Left renal pelvis (tissue), 4 donors: ENCODE measurements around the gene COQ9. TPM values are rescaled to one million over a fixed set of nuclear protein-coding genes. Genes with fewer than 3 reads are reported as not detected.

Experiments
- DNase-seq, 4 donors: peaks; one replicate each; pipeline ENCODE4 v3.0.0-alpha.2; 2013; ENCODE audit warnings: low read depth in 4 of 4, low spot score in 3 of 4
- polyA plus RNA-seq, 4 donors: library from polyadenylated mRNA; unstranded; fragments of 120-200 nt; gene quantifications; one replicate each; pipeline ENCODE4 v1.2.1, GENCODE V29; 2013; ENCODE audit not compliant: insufficient read length in 4 of 4

COQ9 gene
- polyA plus RNA-seq, 4 donors, result 41.2 to 113 (median 89.9) TPM

GRCh38 chr16:57471852-57472664 is 24.8 kb downstream of the COQ9 start:
- DNase-seq, result no peak

GRCh38 chr16:57472665-57473060 is 25.4 kb downstream of the COQ9 start:
- no peak for DNase-seq

DNA sequence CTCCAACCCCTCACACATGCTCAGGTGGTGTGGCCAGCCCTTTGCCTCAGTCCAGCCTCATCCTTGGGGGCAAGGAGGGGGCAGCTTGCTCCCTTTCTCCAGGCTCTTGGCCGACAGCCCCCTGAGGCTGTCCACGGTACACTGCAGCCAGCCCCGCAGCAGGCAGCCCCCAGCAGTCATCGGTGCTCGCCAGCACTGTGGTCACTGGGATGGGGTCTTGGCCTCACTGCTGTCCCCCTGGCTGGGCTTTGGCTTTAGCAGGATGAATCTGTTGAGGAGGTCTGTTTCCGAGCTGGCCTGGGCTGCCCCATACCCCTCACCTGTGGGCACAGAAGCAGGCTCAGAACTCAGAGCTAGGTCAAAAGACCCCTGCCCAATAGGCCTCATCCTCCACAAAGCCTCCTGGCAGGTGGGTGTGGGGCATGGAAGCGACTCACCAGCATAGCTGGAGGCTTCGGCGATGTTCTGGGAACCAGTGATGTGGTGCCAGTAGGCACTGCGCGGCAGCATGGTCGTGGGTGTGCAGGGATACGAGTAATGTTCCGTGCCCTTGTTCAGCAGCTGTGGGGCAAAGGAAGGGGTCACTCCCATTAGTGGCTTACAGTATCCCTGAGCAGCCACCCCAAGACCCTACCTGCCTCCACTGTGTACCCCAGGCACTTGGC is 26.0 kb downstream of the COQ9 start:
- DNase-seq, result no peak

DNA sequence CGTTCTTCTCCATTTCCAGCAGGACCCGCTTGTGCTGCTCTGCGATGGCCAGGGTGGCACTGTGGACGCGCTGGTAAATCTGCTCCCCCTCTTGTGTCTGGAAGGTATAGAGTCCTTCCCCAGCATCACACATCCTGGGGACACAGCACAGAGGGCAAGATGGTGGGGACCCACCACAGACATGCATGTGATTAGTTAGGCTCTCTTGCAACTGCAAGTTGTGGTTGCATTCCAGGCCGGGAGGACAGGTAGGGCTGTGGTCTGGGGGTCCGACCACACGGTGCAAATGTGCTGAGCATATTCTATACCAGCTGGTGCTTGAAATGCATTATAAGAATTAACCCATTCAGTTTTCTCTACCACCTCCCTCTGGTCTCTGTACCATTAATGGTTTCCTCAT is 26.6 kb downstream of the COQ9 start:
- no peak for DNase-seq

DNA sequence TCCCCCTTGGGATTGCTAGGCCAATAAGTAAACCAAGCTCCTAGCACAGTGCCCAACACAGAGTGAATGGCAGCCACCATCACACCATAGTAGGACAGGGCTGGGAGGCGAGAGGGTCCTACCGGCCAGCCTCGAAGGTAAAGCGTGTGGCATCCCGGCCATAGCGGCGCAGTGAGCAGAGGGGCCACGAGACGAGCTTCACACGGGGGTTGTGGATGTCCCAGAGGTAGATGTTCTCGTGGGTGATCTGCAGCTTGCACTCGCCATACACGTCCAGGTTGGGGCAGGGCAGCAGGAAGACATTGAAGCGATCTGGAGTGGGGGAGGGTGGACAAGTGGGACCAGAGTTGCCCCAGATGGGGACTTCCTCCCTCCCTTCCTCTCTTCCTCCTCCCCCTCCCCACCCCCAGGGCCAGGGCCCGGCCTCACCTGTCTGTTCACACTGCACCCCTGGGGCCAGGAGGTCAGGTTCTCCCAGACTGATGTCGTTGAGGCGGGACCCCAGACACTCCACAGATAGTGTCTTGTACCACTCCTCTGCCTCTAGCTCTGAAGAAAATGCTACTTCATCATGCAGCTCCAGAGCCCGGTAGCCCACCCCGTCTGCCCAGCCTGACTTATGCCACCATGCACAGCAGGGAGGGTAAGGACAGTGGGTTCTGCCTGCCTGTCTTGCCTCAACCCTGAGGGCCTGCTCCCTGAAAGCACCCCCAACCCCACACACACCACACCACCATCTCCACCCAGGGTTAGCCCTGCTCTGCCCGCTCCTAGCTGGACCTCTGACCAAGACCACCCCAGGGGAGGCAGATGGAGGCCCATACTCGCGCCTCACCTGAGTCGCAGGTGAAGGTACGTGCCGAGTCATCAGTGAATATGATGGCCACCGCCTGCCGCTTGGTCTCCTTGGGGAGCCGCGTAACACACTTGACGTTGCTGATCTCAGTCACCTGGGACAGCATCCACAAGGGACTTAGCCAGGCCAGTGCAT is 27.7 kb downstream of the COQ9 start:
- no peak for DNase-seq

GRCh38 chr16:57475711-57476339 is 28.5 kb downstream of the COQ9 start:
- peak in 1 of 4 donors; percentile 44 for DNase-seq

DNA sequence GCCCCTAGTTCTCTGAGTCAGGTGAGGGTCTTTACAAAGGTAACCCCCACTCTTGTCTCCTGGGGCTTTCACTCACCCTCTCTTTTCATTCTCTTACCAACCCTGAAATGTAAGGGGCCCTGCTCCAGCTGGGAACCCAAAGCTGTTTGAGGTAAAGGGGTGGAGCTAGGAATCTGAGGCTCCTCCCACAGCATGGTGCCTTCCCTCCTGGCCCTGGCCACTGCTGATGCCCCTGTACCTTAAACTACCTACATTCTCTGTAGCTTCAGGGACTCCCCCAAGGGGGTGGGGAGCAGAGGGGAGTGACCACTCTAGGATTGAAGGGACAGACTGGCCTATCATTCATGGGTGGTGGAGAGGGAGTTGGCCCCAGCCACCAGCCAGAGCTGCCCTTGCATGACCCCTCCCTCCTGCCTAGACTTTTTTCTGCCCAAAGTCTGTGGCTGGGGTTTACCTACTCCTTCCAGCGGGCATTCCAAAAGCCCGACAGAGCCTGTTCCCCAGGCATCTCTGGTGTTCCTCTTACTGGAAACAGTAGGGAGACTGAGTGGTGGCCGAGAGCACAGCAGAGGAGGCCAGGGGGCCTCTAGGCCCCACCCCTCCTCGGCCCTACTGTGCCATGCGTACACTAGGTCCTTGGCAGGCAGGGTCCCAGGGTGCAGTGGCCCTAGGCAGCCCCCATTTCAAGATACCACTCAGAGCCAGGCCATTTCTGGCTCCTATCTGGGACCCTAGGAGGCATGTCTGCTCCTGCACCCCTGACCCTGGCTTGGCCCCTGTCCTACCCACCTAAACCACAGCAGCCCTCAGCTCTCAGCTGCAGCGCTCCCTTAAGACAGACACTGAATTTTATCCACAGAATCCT is 29.5 kb downstream of the COQ9 start:
- no peak for DNase-seq

DNA sequence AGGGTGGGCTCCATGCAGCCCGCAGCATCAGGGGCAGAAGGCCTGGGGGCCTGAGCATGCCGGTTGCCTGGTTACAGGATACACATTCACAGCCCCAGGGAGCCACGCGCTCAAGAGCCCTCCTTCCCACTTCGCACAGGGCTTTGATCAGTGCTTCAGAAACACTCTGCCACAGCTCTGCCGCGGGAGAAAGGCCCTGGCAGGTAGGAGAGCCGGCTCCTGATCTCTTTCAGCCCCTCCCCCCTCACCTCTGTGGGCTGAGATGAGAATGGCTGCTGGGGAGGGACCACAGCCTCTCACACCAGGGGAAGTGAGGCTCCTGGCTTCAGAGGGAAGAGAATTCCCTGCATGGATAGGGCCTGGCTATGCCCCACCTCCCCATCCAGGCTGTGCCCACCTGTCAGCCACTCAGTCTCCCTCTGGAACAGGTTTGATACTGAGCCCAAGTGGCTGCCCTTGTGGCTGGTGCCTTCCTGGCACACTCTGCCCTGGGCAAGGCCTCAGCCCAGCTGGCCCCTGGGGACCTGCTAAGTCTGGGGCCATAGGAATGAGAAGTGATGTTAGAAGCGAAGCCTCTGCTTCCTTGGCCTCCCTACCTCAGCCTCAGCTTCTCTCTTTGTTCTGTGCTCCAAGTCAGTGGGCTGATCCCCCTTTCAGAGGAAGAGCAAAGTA is 30.4 kb downstream of the COQ9 start:
- DNase-seq, result no peak

GRCh38 chr16:57478396-57479204 is 31.3 kb downstream of the COQ9 start:
- no peak for DNase-seq

GRCh38 chr16:57479205-57479975 is 32.1 kb downstream of the COQ9 start:
- DNase-seq, result no peak

GRCh38 chr16:57479976-57480753 is 32.9 kb downstream of the COQ9 start:
- DNase-seq, result no peak

GRCh38 chr16:57480754-57481230 is 33.5 kb downstream of the COQ9 start:
- no peak for DNase-seq

DNA sequence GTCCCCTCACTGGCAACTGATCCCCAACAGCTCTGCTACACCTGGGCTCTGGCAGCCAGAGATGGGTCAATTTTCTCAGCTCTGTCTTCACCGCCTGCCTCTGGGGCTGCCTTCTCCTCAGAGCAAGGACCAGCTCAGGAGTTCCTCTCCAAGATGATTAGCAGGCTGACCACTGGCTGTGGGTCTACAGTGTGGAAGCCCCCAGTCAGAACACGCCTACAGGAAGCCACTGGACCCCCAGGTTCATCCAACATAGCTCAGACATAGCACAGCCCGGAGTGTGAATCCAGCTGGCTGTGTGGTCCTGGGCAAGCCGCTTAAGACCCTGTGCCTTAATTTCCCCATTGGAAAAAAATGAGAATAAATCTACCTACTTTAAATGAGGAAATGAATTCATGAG is 34.1 kb downstream of the COQ9 start:
- DNase-seq, result no peak

GRCh38 chr16:57482845-57483545 is 35.7 kb downstream of the COQ9 start:
- DNase-seq, result no peak

DNA sequence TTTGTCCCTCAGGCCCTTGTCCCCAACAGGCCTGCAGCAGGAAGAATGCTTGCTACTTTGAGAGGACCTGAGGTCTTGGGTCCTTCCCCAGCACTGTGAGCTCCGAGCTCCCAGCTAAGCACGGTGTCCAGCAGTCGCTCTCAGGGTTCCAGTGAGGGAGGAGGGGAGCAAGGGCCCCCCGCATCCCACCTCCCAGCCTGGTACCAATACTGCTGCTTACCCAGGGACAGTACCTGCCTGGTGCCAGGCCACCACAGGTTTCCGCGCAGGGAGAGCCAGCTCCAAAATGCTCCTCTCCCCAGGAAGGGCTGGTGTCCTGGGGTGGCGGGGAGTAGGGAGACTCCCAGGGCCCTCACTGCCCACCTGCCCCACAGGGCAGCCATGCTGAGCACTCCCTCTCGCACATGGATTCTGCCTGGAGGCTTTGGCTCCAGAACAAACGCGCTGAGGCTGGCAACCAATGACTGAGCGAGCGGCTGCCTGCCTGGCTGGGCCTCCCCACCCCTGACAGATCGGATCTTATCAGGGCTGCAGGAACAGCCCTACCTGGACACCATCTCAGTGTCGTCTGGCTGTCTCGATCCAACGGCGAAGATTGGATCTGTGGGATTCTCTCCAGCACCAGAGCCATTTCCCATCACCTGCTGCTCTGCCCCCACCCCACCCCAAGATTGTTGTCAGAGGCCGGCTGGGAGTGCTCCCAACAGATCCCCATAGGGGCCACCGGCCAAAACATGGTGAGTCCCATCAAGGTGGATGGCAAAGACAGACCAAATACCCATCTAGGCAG is 36.6 kb downstream of the COQ9 start:
- no peak for DNase-seq
